Measurements from ENCODE around the gene FTH1.

FTH1 gene

GRCh38 chr11:61947486-61948210 lies 19.8 kb downstream of the FTH1 start:
- DNase-seq: peak; percentile 81

- DNase-seq: no peak
Measured at GRCh38 chr11:61946894-61947293, 20.5 kb downstream of the FTH1 start.

GRCh38 chr11:61945191-61945590 lies 22.2 kb downstream of the FTH1 start:
- DNase-seq: no peak

GRCh38 chr11:61940466-61940865 lies 27.0 kb downstream of the FTH1 start:
- DNase-seq: no peak

- DNase-seq: no peak
Measured at GRCh38 chr11:61935861-61936260, 31.6 kb downstream of the FTH1 start.

- DNase-seq: no peak
Measured at GRCh38 chr11:61930933-61931332, 36.5 kb downstream of the FTH1 start.

GRCh38 chr11:61928606-61929005 lies 38.8 kb downstream of the FTH1 start:
- DNase-seq: peak; percentile 30

- DNase-seq: no peak
Measured at GRCh38 chr11:61927501-61927900, 39.9 kb downstream of the FTH1 start.

- DNase-seq: no peak
Measured at GRCh38 chr11:61926235-61926634, 41.2 kb downstream of the FTH1 start.

- DNase-seq: no peak
Measured at GRCh38 chr11:61925736-61926135, 41.7 kb downstream of the FTH1 start.

GRCh38 chr11:61924064-61924455 lies 43.4 kb downstream of the FTH1 start:
- no peak for DNase-seq

GRCh38 chr11:61923166-61924063 lies 44.0 kb downstream of the FTH1 start:
- DNase-seq: peak; percentile 22

- DNase-seq: peak; percentile 37
Measured at GRCh38 chr11:61922539-61922938, 44.9 kb downstream of the FTH1 start.

- no peak for DNase-seq
Measured at GRCh38 chr11:61921446-61921845, 46.0 kb downstream of the FTH1 start.

GRCh38 chr11:61919705-61920631 lies 47.5 kb downstream of the FTH1 start:
- no peak for DNase-seq

GRCh38 chr11:61918938-61919704 lies 48.3 kb downstream of the FTH1 start:
- no peak for DNase-seq

GRCh38 chr11:61918251-61918937 lies 49.0 kb downstream of the FTH1 start:
- DNase-seq: no peak

- no peak for DNase-seq
Measured at GRCh38 chr11:61917334-61918109, 49.9 kb downstream of the FTH1 start, which contains the start of gene RAB3IL1. Gene RAB3IL1 (minus strand): TSS chr11:61917566. CDS start chr11:61917367, 199 bp downstream.

- no peak for DNase-seq
Measured at GRCh38 chr11:61916737-61917333, 50.6 kb downstream of the FTH1 start.
